ENCODE measurements around the gene TRIM25. TPM values are rescaled to one million over a fixed set of nuclear protein-coding genes. Genes with fewer than 3 reads are reported as not detected.

TRIM25 gene
- total RNA-seq, 6 experiments from 2014 or later = 35.6 to 60.8 (median 49.8) TPM

DNA sequence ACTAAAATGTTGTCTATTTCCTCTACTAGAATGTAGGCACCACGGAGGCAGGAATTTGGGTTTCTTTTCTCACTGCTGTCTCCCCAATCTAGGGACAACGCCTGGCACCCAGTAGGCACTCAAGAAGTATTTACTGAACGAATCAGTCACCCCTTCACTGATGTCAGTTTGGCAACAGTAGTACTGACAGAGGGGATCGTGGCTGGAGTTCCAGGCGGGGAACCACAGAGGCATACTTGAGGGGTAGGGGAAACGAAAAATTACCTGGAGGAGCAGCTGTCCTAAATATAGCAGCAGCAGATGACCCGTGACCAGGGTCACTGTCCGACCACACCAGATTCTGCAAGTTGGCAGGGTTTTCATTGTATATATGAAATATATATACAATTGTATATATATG is 33.3 kb downstream of the TRIM25 start:
- no peak for ATAC-seq
- WGBS (ENCODE audit: insufficient coverage, low coverage, low lambda C conversion rate, missing lambda C conversion rate) = 50% methylated on average over 5 of the region's 8 CpGs
- Histone ChIP-seq H3K36me3 (no peaks in the 10 kb centered on the region), H3K27ac (no peak overlapping the region), H3K4me3 (no peak overlapping the region), H3K4me1 (peaks cover 0 to 7% (median 0%) of the 10 kb centered on the region in 4 donors), H3K27me3 (no peaks in the 10 kb centered on the region), H3K9me3 (no peaks in the 10 kb centered on the region)
- intact Hi-C loops (cut with DNase I) = no loop called here
- no peak for TF ChIP-seq POLR2A (IDR thresholded peaks at IDR 0.05)
- TF ChIP-seq, protein P1, sequence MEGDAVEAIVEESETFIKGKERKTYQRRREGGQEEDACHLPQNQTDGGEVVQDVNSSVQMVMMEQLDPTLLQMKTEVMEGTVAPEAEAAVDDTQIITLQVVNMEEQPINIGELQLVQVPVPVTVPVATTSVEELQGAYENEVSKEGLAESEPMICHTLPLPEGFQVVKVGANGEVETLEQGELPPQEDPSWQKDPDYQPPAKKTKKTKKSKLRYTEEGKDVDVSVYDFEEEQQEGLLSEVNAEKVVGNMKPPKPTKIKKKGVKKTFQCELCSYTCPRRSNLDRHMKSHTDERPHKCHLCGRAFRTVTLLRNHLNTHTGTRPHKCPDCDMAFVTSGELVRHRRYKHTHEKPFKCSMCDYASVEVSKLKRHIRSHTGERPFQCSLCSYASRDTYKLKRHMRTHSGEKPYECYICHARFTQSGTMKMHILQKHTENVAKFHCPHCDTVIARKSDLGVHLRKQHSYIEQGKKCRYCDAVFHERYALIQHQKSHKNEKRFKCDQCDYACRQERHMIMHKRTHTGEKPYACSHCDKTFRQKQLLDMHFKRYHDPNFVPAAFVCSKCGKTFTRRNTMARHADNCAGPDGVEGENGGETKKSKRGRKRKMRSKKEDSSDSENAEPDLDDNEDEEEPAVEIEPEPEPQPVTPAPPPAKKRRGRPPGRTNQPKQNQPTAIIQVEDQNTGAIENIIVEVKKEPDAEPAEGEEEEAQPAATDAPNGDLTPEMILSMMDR (IDR thresholded peaks at IDR 0.05) = no peak
- no peak for DNase-seq

DNA sequence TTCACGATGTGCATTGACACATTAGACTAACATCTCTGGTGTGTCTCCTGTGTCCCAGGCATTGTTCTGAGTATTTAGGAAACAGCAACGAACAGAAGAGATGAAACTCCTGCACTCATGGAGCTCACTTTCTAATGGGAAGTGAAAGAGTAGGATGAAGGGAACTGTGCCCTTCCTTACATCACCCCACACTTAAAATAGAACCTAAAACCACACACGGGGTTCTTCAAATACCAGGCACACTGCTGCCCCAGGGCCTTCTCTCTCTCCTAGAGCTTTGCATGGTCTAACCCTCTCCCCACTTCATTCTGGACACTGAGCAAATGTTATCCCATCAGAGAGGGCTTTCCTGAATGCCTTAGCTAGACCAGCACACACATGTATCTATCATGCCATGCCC is 33.7 kb downstream of the TRIM25 start:
- TF ChIP-seq, protein P1 (IDR thresholded peaks at IDR 0.05) = no peak
- TF ChIP-seq POLR2A (IDR thresholded peaks at IDR 0.05) = no peak
- H3K36me3 ChIP-seq = no peaks in the 10 kb centered on the region
- no peak overlapping the region for H3K4me3 ChIP-seq
- peaks cover 0 to 7% (median 0%) of the 10 kb centered on the region in 4 donors for H3K4me1 ChIP-seq
- no peak for DNase-seq
- intact Hi-C loops (cut with DNase I) = no loop called here
- H3K27ac ChIP-seq = no peak overlapping the region
- no peak for ATAC-seq
- no peaks in the 10 kb centered on the region for H3K27me3 ChIP-seq
- no peaks in the 10 kb centered on the region for H3K9me3 ChIP-seq
- 68% methylated on average over 3 of the region's 3 CpGs for WGBS (ENCODE audit: insufficient coverage, low coverage, low lambda C conversion rate, missing lambda C conversion rate)

DNA sequence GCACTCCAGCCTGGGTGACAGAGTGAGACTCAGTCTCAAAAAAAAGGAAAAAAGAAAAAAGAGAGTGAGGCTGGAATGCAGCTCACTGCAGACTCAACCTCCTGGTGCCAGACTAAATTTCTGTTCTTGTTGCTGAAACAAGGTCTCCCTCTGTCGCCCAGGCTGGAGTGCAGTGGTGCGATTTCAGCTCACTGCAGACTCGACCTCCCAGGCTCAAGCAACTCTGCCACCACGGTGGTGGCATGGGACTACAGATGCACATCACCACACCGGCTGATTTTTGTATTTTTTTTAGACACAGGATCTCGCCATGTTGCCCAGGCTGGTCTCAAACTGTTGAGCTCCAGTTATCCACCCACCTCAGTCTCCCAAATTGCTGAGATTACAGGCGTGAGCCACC is 34.6 kb downstream of the TRIM25 start:
- Histone ChIP-seq H3K4me3 (no peak overlapping the region), H3K4me1 (peaks cover 0 to 7% (median 0%) of the 10 kb centered on the region in 4 donors), H3K36me3 (no peaks in the 10 kb centered on the region), H3K27me3 (no peaks in the 10 kb centered on the region), H3K27ac (no peak overlapping the region), H3K9me3 (no peaks in the 10 kb centered on the region)
- intact Hi-C loops (cut with DNase I) = no loop called here
- TF ChIP-seq POLR2A (IDR thresholded peaks at IDR 0.05) = no peak
- TF ChIP-seq, protein P1 (IDR thresholded peaks at IDR 0.05) = no peak
- DNase-seq = no peak
- no peak for ATAC-seq
- WGBS (ENCODE audit: insufficient coverage, low coverage, low lambda C conversion rate, missing lambda C conversion rate) = 91% methylated on average over 7 of the region's 7 CpGs

DNA sequence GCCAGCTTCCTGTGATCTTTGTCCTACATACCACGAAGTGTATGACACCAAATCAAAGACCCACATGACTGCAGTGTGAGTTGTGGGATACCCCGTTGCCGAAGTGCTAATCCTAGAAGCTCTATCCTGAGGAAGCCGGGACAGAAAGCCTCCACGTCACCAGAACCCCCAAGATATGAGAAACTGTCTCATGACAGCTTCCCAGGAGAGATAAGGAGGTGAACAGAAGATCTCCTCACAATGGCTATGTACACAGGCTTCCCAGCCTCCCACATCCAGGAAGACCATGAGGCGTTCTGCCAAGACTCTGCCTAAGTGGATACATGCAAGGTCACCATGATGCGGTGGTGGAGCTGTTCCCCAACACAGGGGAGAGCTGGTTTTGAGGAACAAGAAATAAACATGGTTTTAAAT is 37.1 kb downstream of the TRIM25 start:
- Histone ChIP-seq H3K36me3 (no peaks in the 10 kb centered on the region), H3K27me3 (no peaks in the 10 kb centered on the region), H3K4me1 (peaks cover 0 to 6% (median 0%) of the 10 kb centered on the region in 4 donors), H3K4me3 (no peak overlapping the region), H3K9me3 (no peaks in the 10 kb centered on the region), H3K27ac (no peak overlapping the region)
- DNase-seq = peak in 1 of 3 donors; percentile 44
- WGBS (ENCODE audit: insufficient coverage, low coverage, low lambda C conversion rate, missing lambda C conversion rate) = 39% methylated on average over 7 of the region's 7 CpGs
- intact Hi-C loops (cut with DNase I) = no loop called here
- TF ChIP-seq POLR2A (IDR thresholded peaks at IDR 0.05) = no peak
- TF ChIP-seq, protein P1 (IDR thresholded peaks at IDR 0.05) = no peak
- peak; percentile 48 to 85 (median 72) for ATAC-seq

All from right lobe of liver (tissue), 6 donors.